Fibroblast of the conjunctiva (primary cell): ENCODE measurements around the gene BCL7B.
"Not testable (repeated sequence)": the region's sequence is repeated elsewhere in the genome, so short reads cannot be mapped to it uniquely, and the experiment has no call there.

ENCODE experiments used
- DNase-seq: peaks from one replicate; pipeline ENCODE4 v3.0.0-alpha.2; 2010; ENCODE audit warnings: low read depth

BCL7B gene

DNA sequence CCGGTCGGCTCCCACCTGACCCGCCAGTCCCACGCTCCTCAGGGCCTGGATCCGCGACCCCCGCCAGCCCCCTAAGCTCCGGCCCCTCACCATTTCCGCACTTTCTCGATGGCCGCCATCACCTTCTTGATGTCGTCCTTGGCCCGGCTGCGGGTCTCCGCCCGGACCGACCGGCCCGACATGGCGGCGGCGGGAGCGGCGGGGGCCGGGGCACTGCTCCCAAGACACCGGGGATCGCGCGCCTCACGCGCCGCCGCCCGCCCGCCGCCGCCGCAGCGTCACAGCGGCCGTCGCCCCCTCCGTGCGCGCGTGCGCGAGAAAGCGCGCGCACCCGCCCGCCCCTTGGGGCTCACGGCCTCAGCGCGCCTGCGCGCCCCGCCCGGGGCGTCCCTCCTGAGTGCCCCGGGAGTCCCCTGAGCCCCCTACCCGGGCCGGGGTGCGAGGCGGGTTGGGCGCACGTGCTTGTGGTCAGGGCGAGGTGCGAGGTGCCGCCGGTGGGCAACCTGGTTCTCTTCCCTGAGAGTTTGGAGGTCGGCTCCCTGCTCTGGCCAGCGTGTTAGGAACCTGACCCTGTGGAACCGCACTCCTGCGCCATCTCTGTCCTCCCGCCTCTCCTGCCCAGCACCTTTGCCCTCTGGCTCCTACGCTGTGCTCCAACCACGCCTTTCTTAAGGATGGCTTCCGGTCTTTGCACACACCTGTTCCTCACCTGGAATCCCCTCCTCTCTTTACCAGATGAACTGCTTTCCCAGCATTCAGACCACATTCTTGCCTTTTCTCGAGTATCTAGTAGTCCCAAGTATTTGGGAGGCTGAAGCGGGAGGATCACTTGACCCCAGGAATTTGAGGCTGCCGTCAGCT is at the start of gene BCL7B:
TSS of gene BCL7B (minus strand) at position 294 of the 861 bp plus-strand sequence. CDS start at position 182, 112 bp downstream.
- DNase-seq, result peak; percentile 32

DNA sequence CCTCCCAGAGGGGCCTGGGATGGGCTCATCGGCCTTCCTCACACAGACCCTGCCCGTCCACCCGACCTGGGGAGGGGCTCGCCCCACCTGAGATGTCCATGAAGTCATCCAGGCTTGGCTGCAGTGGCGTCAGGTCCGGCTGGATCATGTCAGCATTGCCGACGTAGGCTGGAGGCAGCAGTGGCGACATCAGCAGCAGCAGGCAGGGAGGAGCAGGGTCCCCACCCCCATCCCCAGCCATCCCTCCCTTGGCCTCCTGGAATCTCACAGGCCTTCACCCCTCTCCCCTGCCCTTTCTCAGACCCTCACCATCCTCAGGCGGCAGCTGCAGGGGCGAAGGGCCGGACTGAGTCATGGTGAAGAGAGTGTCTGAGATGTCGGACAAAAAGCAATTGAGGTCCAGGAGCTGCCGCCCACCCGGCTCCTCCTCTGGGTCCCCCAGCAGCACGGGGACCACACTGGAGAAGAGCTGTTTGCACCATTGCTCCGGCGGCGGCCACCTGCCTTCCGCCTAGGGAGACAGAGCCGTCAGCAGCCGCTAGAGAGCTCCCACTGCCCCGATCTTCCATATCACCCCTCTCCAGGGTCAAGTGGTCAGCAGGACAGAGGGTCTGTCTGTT is 48.2 kb upstream of the BCL7B start:
- DNase-seq, result no peak

DNA sequence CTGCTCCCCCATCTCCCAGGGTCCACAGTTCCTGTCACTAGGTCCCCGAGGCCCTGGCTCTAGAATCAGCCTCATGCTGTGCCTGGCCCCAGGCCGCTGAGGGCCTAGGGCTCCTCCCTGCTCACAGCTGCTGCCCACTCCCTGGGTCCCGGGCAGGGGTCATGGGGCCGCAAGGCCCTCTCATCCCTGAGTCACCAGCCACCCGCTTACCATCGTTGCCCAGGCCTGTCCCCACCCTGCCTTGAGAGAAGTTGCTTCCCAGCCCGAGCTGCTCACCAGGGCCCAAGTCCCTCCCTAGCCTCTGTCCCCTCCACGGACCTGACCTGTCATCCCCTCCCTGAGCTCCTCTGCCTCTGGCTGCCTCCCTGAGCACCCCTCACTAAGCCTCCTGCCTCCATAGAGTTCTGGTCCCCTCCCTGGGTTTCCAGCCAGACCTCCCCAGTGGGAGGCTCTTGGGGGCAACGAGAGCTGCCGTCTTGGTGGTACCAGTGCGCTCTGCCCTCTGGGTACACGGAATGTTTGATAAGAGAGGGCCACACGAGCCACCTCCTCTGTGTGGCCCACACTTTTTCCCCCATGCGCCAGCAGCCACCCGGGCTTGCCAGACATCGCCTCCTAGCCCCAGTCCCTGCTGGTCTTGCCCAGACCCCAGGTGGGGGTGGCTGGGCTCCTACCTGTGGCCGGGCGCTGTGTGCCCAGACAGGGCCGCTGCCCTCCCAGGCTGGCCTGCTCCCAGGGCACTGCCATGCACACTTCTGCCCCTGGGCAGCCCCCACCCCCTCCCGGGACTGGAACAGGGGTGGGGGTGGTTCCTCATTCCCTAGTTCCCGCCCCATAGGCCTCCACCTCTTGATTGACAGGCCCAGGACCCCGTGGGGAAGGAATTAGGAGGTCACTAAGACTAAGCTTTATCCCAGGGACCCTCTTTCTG is 45.5 kb upstream of the BCL7B start:
- DNase-seq, result no peak

DNA sequence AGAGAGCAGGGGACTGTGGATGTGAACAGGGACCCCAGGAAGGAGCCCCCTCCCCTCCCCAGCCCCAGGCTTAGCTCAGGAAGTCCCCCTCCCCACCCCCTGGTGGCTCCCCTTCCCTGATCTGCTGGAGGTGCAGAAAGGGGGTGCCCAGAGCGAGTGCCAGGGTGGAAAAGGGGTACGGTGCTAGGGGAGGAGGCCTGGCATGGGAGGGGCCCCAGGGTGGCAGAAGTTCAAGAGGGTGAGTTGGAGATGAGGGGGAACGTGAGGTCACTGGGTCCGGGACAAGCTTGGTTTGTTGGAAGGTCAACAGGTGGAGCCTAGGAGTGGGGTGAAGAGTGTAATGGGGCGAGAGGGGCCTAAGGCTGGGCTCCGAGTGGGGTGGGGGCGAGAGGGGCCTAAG is 42.4 kb upstream of the BCL7B start:
- DNase-seq, result no peak

DNA sequence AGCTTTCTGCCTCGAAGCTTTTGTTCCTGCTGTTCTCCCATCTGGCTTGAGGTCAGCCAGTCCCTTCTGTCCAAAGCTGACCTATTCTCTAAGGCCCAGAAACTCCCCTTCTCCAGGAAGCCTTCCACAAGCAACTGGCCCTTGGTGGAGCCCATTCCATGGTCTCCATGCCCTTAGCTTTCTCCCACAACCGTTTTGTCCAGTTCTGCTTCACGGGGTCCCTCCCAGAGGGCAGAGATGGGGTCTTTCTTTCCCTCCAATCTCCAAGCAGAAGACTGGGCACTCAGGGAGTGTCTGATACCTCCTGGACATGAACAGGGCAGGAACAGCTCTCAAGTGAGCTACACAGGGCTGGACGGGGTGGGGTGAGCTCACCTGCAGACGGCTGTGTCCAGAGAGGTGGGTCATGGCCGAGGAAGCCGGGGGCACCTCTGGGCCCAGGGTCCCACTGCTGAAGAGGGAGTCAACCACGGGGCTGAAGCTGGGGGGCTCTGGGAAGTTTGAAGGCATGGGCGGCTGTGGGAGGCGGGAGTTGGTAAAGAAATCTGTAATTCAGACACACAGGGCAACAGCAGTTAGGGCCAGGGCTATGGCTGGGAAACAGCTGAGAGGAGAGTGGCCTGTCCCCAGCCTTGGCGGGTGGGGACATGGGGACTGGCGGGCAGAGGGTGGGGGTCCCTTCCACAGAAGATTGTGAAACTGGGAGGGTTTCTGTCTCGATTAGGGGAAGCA is 41.8 kb upstream of the BCL7B start:
- no peak for DNase-seq

DNA sequence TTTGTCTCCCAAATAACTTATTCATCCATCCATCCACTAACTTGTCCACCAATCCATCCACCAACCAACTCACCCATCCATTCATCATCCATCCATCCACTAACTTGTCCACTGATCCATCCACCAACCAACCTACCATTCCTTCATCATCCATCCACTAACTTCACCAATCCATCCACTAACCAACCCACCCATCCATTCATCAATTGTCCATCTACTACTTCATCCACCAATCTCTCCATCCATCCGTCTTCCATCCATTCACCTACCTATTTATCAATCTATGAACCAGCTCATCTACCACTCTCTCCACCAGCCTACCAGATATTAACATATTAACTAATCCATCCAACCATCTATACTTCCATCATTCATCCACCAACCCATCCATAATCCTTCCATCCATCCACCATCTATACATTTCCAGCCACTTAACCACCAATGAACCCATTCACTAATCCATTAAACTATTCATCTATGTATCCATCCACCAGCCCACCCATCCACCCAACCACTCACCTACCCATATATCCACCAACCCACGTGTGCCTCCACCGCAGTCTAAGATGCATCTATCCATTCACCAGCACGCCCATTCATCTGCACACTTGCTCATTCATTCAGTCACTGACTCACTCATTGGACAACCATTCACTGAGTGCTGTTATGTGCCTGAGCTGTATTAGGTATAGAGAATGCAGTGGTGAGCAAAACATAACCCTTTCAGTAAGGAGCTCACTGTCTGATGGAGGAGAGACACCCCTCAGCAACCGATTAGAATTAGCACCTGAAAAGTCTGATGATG is 40.7 kb upstream of the BCL7B start:
- no peak for DNase-seq

DNA sequence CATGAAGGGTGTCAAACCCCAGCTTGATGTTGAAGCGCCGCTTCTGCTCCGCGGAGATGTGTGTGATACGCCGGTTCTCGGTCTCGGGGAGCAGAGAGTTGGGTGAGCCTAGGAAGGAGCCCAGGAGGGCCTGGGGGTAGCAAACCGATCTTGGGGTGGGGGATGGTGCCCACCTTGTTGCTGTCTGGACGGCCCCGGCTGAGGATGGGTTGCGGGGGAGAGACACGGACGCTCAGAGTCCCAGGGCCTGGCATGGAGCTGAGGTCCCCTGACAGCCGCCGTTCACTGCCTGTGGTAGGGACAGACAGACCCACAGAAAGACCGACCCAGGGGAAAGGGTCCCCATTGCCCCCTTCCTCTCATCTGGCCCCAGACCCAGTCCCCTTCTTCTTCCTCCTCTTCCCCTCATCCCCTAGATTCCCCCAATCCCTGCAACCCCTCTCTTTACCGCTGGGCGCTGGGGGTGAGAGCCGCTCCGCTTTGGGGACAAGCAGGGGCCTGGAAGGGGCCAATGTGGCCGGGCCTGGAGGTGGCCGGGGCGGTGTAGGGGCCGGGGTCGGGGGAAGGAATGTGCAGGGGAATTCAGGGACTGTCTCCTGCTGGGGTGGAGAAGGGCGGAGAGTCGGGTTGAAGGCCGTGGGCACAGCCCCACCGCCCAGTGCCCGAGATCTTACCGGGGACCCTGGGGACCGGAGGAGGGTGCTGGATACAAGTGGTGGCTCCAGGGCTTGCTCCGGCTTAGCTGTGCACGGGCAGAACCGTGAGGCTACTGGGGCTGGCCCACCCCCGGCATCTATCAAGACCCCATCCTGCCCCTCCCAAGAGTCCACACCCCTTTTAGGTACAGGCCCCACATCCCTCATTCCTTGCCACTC is 38.9 kb upstream of the BCL7B start:
- no peak for DNase-seq

DNA sequence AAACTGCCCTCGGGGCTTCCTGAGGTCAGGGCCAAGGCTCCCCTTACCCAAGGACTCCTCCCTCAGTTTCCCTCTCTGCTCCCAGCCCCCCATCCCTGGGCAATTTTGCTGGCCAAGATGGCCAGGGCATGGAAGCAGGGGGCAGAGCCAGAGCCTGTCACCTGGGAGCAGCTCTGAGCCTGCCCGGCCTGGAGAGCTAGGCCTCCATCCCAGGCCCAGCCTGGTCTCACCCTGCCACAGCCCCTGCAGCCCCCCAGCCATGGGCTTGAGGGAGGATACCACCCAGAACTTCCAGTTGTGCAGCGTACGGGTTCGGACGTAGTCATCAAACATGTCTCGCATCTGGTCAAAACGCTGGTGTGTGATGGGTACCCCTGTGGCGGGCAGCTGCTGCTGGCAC is 37.9 kb upstream of the BCL7B start:
- DNase-seq, result no peak

DNA sequence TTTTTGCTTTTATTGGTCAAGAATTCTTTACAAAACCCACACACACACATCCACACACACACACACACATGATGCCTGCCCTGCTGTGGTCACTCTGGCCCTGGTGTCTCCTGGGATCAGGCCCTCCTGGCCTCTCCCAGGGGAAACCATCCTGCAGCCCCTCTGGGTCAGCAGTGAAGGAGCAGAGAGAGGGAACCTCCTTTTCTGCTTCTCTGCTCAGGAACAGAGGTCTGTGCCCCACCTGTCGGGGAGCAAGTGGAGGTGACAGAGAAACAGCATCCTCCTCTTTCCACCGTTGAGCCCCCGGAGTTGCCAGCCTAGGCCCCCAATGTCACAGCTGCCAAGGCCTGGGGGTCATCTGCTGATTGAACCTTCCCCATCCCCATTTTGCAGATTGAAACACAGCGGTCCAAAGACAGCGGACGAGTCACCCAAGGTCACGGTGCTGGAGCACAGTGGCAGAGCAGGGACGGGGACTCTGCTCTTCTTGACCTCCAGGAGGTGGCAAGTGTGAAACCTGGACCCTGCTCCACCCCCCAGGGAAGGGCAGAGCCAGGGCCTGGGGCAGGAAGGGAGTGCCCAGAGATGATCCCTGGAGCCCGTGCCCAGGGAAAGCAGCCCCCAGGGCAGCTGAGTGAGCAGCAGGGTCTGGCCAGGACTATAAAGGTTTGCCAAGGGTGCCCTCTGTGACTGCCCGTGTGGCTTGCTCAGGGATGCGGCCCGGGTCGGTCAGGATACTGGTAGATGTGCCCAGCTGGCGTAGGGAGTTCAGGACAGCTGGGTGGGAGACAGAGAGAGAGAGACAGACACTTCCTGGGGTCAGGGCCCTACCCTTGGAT is 35.9 kb upstream of the BCL7B start:
- DNase-seq, result no peak

DNA sequence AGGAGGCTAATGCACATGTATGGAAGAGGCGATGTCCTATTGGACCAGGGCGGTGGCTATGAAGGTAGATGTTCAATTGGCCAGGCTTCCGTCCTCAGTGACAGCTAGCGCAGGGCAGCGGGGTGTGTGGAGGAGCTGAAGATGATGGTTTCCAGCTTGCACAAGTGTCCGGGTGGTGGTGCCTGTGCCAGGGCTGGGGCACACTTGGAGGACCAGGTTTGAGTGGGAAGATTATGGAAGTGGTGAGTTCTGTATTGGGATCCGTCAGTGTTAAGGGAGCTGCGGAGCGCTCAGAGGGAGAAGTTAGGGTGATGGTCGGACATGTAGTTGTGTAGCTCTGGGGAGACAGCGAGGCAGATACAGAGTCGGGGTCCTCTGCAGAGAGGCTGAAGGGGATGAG is 29.4 kb upstream of the BCL7B start:
- no peak for DNase-seq

DNA sequence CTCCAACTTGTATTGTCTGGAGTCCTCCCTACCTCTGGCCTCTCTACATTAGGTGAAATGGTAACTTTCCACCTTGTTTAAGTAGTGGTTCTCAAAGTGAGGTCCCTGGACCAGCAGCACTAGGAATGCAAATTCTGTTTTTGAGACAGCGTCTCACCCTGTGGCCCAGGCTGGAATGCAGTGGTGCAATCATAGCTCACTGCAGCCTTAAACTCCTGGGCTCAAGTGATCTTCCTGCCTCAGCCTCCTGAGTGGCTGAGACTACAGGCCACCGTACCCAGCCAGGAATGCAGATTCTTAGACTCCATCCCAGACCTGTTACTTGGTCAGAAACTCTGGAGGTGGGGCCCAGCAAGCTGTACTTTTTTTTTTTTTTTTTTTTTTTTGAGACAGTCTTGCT is 27.7 kb upstream of the BCL7B start:
- DNase-seq, result no peak

DNA sequence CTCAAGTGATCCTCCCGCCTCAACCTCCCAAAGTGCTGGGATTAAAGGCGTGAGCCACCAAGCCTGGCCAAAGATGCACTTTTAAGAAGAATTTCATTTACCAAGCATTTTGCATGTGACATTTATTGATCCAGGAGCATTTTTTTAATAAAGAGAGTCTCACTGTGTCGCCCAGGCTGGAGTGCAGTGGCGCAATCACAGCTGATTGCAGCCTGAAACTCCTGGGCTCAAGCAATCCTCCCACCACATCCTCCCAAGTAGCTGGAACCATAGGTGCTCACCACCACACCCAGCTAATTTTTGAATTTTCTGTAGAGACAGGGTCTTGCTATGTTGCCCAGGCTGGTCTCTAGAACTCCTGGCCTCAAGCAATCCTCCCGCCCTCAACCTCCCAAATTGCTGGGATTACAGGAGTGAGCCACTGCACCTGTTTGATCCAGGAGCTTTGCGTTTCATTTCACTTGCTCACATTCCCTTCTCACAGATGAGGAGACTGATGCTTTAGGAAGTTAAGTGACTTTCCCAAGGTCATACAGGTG is 25.2 kb upstream of the BCL7B start:
- DNase-seq, result no peak

DNA sequence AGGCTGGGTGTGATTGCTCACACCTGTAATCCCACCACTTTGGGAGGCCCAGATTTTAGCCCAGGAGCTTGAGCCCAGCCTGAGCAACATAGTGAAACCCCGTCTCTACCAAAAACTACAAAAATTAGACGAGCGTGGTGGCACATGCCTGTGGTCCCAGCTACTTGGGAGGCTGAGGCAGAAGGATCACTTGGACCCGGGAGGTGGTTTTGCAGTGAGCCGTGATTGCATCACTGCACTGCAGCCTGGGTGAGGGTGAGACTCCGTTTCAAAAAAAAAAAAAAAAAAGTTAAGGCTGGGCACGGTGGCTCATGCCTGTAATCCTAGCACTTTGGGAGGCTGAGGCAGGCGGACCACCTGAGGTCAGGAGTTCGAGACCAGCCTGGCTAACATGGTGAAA is 23.5 kb upstream of the BCL7B start:
- not testable (repeated sequence) for DNase-seq

DNA sequence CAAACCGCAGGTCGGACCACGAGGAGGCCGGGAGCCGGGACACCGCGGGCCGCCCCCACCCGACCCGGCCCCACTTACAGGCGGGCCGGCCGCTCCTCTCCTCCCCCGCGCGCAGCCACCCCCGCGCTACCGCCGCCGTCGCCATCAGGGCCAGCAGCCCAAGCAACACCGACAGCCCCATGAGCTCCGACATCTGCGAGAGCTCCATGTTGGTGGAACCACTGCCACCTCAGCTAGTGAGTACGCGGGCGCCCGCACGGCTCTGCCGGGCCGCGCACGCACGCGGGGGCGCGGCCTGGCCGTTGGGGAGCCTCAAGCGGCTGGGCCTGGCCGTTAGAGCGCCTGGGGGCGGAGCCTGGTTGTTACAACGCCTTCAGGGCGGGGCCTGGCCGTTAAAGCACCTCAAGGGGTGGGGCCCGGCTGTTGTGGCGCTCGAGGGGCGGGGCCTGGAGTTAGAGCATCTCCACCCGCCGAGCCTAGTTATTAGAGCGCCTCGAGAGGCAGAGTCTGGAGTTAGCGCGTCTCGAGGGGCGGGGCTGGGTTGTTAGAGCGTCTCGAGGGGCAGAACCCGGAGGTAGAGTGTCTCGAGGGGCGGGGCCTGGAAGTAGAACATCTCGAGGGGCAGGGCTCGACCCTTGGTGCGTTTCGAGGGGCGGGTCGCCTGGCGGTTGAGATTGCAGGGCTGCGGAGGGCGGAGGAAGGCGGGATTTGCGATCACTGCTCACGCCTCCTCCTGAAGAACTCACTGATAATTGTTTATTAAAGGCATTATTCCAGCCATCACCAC is 21.0 kb upstream of the BCL7B start, which contains the start of gene TBL2:
TSS of gene TBL2 (minus strand) at position 238 of the 787 bp plus-strand sequence. CDS start at position 208, 30 bp downstream.
- DNase-seq, result peak; percentile 98

DNA sequence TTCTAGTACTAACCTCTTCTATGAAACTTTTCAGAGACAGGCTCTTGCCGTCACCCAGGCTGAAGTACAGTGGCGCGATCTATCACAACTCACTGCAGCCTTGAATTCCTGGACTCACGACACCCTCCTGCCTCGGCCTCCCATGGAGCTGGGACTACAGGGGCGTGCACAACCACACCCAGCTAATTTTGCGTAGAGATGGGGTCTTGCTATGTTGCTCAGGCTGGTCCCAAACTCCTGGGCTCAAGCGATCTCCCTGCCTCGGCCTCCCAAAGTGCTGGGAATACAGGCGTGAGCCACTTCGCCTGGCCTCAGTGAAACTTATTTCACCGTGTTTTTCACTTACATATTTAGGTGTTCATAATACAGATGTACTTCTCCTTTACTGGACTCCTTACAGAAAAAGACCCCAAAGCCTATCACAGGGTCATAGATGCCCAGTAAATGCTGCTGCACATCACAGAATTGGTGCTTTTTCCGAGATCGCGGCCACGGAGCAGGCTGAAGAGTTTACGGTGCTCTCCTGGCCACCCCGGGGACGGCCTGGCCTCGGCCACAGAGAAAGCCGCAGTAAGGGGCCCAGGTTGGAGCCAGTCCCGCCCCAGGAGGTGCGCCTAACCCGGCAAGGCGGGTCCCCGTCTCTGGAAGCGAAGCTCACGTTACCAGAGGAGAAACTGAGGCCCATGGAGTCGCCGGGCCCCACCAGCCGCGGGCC is 20.3 kb upstream of the BCL7B start:
- DNase-seq, result no peak

DNA sequence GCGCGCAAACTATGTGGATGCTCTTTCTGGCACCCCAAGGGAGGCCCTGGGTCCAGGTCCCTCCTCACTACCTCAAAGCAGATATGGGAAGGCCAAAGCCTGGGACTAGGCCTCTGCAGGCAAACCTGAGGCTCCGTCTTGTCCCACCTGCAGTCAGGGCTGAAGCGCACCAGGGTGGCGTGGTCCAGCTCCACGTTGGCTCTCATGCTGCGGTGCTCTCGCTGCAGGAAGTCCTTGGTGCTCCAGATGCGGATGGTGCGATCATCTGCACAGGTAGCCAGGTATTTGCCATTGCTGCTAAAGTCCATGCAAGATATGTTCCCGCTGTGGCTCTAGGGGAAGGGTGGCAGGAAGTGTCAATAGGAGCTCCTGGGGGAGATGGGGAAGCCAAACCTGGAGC is 16.3 kb upstream of the BCL7B start:
- DNase-seq, result no peak

DNA sequence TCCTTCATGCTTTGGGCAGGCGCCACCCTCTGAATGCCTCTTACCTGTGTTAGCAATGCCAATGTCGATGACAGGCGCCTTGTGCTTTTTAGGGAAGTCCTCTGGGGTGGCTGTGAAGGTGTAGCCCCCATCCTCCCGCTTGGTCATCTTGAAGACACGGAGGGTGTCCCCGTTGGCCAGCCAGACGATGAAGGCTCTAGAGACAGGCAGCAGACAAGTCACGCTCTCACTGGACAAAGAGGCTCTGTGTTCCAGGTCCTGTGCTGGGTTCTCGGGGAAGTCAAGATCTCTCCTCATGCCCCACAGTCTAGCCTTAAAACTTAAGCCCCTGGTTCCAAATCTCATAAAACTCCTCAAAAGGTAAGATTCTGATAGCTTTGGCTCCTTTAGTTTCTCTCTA is 15.8 kb upstream of the BCL7B start:
- no peak for DNase-seq
